HuH-7.5 (cell line): Measurements from ENCODE around the gene OR10A2.
"Not testable (repeated sequence)": the region's sequence is repeated elsewhere in the genome, so short reads cannot be mapped to it uniquely, and the experiment has no call there.

Experiments
- DNase-seq: peaks from one replicate; pipeline ENCODE4 v3.0.0; 2011; ENCODE audit warnings: low spot score

OR10A2 gene

GRCh38 chr11:6862961-6863360 lies at the start of gene OR10A2:
TSS of gene OR10A2 (plus strand) at chr11:6863057. CDS start at chr11:6869755, 6,698 bp downstream.
- no peak for DNase-seq

- no peak for DNase-seq
Observed at GRCh38 chr11:6813656-6814055, 49.2 kb upstream of the OR10A2 start.

GRCh38 chr11:6817694-6818093 lies 45.2 kb upstream of the OR10A2 start:
- DNase-seq: no peak

- no peak for DNase-seq
Observed at GRCh38 chr11:6818967-6819366, 43.9 kb upstream of the OR10A2 start.

- DNase-seq: no peak
Observed at GRCh38 chr11:6824136-6824823, 38.6 kb upstream of the OR10A2 start.

GRCh38 chr11:6825231-6825744 lies 37.6 kb upstream of the OR10A2 start:
- no peak for DNase-seq

GRCh38 chr11:6828103-6828502 lies 34.8 kb upstream of the OR10A2 start:
- no peak for DNase-seq

GRCh38 chr11:6833356-6833755 lies 29.5 kb upstream of the OR10A2 start:
- no peak for DNase-seq

- no peak for DNase-seq
Observed at GRCh38 chr11:6834021-6834420, 28.8 kb upstream of the OR10A2 start.

- no peak for DNase-seq
Observed at GRCh38 chr11:6841694-6842093, 21.2 kb upstream of the OR10A2 start.

- no peak for DNase-seq
Observed at GRCh38 chr11:6843670-6844069, 19.2 kb upstream of the OR10A2 start.

GRCh38 chr11:6844356-6844755 lies 18.5 kb upstream of the OR10A2 start:
- no peak for DNase-seq

GRCh38 chr11:6845383-6845782 lies 17.5 kb upstream of the OR10A2 start, which contains the start of gene OR10A5:
TSS of gene OR10A5 (plus strand) at chr11:6845683. CDS start at chr11:6845683, 0 bp downstream.
- no peak for DNase-seq

- no peak for DNase-seq
Observed at GRCh38 chr11:6850526-6850925, 12.3 kb upstream of the OR10A2 start.

- not testable (repeated sequence) for DNase-seq
Observed at GRCh38 chr11:6854801-6855200, 8.1 kb upstream of the OR10A2 start.

GRCh38 chr11:6855971-6856541 lies 6.8 kb upstream of the OR10A2 start:
- DNase-seq: no peak

GRCh38 chr11:6856871-6857270 lies 6.0 kb upstream of the OR10A2 start:
- no peak for DNase-seq

GRCh38 chr11:6864438-6864837 lies 1.6 kb downstream of the OR10A2 start:
- DNase-seq: no peak

- no peak for DNase-seq
Observed at GRCh38 chr11:6871278-6871677, 8.4 kb downstream of the OR10A2 start.

- no peak for DNase-seq
Observed at GRCh38 chr11:6875761-6876160, 12.9 kb downstream of the OR10A2 start.

GRCh38 chr11:6876325-6876724 lies 13.5 kb downstream of the OR10A2 start, which contains the start of gene OR10A4:
TSS of gene OR10A4 (plus strand) at chr11:6876625. CDS start at chr11:6876648, 23 bp downstream.
- DNase-seq: no peak

GRCh38 chr11:6876914-6877313 lies 14.1 kb downstream of the OR10A2 start:
- no peak for DNase-seq

- DNase-seq: no peak
Observed at GRCh38 chr11:6882751-6883150, 19.9 kb downstream of the OR10A2 start.

- not testable (repeated sequence) for DNase-seq
Observed at GRCh38 chr11:6887711-6888110, 24.9 kb downstream of the OR10A2 start.
